ENCODE measurements around the gene VWF.

GRCh38 chr12:5913387-5913786, 211.1 kb downstream of the VWF start:
- no peak for TF ChIP-seq ZNF274 (CRISPR knock-in tag; IDR thresholded peaks at IDR 0.05)
- TF ChIP-seq KDM5B (CRISPR knock-in tag; IDR thresholded peaks at IDR 0.05; ENCODE audit: borderline replicate concordance), result no peak
- no peak for TF ChIP-seq SIN3B (IDR thresholded peaks at IDR 0.05; ENCODE audit: low read length)
- TF ChIP-seq MXI1 (IDR thresholded peaks at IDR 0.05; ENCODE audit: borderline replicate concordance, low read depth, low read length), result no peak
- TF ChIP-seq ZNF563 (CRISPR knock-in tag; IDR thresholded peaks at IDR 0.05), result no peak
- no peak for TF ChIP-seq HDAC1 (CRISPR knock-in tag; IDR thresholded peaks at IDR 0.05)
- TF ChIP-seq ZNF280B (CRISPR knock-in tag; IDR thresholded peaks at IDR 0.05; ENCODE audit: borderline replicate concordance), result no peak
- no peak for TF ChIP-seq ZZZ3 (CRISPR knock-in tag; IDR thresholded peaks at IDR 0.05; ENCODE audit: borderline replicate concordance)

All from HepG2 (cell line).